Liver (tissue), 2 donors: ENCODE results near the gene MICAL1.

Experiments
- HNF4G ChIP-seq: IDR thresholded peaks from 2 replicates; pipeline ENCODE4 v1.6.1; 2016; ENCODE audit warnings: antibody characterized with exemption
- RXRA ChIP-seq, 2 donors: IDR thresholded peaks; 2 replicates each; pipeline ENCODE4 v1.6.1; 2017 to 2018; ENCODE audit warnings: antibody characterized with exemption in 2 of 2, mild to moderate bottlenecking in 1 of 2
- TF ChIP-seq, protein P1 (sequence below): IDR thresholded peaks from 2 replicates; pipeline ENCODE4 v1.6.1; 2016; ENCODE audit warnings: antibody characterized with exemption
- TF ChIP-seq, protein P2 (sequence below): IDR thresholded peaks from 2 replicates; pipeline ENCODE4 v1.6.1; 2016; ENCODE audit warnings: antibody characterized with exemption, mild to moderate bottlenecking
- donor health status: healthy.

DNA sequence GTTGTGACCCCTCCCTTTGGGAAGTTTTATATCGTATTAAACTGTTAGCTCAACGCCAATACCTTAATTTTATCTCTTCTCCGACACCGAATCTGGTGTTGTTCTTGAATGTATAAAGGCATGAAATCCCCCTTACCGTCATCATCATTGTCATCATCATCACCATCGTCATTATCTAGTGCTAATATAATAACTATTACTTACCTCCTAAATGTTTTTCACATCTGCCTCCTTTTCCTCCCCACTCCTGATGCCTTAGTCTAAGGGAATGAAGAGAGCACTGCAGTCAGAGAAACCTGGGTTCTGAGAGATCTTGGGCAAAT is 28.1 kb upstream of the MICAL1 start:
- no peak for TF ChIP-seq RXRA (IDR thresholded peaks at IDR 0.05)
- TF ChIP-seq, protein P1, sequence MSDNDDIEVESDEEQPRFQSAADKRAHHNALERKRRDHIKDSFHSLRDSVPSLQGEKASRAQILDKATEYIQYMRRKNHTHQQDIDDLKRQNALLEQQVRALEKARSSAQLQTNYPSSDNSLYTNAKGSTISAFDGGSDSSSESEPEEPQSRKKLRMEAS, result no peak
- no peak for TF ChIP-seq HNF4G
- TF ChIP-seq, protein P2, sequence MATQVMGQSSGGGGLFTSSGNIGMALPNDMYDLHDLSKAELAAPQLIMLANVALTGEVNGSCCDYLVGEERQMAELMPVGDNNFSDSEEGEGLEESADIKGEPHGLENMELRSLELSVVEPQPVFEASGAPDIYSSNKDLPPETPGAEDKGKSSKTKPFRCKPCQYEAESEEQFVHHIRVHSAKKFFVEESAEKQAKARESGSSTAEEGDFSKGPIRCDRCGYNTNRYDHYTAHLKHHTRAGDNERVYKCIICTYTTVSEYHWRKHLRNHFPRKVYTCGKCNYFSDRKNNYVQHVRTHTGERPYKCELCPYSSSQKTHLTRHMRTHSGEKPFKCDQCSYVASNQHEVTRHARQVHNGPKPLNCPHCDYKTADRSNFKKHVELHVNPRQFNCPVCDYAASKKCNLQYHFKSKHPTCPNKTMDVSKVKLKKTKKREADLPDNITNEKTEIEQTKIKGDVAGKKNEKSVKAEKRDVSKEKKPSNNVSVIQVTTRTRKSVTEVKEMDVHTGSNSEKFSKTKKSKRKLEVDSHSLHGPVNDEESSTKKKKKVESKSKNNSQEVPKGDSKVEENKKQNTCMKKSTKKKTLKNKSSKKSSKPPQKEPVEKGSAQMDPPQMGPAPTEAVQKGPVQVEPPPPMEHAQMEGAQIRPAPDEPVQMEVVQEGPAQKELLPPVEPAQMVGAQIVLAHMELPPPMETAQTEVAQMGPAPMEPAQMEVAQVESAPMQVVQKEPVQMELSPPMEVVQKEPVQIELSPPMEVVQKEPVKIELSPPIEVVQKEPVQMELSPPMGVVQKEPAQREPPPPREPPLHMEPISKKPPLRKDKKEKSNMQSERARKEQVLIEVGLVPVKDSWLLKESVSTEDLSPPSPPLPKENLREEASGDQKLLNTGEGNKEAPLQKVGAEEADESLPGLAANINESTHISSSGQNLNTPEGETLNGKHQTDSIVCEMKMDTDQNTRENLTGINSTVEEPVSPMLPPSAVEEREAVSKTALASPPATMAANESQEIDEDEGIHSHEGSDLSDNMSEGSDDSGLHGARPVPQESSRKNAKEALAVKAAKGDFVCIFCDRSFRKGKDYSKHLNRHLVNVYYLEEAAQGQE, result no peak
